KG1 (cell line): ENCODE results near the gene NKTR.

Source experiments
- DNase-seq: peaks from one replicate; lab custom pipeline; 2025; lab: John Stamatoyannopoulos, UW

NKTR gene

DNA sequence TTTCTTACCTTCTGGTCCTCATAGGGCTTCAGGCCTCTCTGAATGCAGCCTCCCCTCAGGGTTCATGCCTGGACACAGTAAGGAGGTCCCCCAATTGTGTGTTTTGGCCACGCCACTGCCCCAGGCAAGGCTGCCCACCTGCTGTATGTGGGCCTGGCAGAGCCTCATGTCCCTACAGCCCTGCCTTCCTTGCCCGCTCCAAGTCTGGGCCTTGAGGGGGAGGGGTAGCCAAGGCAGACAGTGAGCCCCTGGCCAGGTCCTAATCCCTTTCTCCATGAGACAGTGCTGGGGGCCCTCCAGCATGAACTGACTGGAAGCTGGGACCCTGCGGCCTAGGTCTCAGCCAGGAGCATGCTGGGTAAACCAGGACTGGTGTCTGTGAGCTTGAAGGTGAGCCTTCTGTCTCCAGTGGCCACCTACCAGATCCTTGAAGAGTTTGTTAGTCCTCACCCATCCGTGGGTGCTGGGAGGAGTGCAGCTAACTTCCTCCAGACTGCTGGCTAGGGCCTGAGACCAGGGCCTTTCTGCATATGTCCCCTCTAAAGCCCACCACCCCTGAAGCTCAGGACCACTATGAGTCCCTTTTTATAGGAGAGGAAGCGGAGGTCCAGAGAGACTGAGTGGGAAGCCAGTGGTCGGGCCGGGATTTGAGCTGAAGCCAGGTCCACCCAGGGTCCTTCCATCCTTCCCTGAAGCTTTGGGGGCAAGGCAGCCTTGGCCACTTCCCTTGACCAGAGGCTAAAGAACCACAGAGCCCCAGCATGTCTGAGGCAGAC lies 61.7 kb downstream of the NKTR start:
- DNase-seq: no peak

DNA sequence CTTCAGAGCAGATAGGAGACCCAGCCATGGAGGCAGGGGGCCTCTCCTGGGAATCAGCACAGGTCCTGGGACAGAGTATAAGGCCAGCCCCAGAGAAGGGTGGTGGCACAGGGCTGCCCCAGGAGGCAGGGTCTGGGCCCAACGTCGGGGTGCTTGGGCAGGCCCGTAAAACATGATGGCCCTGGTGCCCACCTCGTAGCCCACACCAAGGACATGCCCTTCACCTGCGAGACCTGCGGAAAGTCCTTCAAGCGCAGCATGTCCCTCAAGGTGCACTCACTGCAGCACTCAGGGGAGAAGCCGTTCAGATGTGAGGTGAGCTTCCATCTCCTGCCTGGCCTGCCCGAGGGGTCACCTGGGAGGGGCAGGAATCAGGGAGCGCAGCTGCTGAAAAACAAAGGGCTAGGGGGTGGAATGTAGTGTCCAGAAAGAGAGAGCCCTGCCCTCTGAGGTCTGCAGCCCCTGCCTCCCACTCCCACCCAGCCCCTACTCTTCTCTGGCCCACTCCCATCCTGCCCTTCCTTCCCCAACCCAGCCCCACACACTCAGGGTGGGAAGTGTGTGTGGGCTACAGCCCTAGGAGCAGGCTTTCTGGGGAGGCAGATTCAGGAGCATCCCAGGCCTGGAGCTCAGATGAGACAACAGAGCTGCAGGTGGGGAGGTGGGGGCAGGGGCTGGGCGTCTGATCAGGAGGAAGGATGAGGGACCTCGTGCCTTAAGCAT lies 62.5 kb downstream of the NKTR start:
- no peak for DNase-seq

DNA sequence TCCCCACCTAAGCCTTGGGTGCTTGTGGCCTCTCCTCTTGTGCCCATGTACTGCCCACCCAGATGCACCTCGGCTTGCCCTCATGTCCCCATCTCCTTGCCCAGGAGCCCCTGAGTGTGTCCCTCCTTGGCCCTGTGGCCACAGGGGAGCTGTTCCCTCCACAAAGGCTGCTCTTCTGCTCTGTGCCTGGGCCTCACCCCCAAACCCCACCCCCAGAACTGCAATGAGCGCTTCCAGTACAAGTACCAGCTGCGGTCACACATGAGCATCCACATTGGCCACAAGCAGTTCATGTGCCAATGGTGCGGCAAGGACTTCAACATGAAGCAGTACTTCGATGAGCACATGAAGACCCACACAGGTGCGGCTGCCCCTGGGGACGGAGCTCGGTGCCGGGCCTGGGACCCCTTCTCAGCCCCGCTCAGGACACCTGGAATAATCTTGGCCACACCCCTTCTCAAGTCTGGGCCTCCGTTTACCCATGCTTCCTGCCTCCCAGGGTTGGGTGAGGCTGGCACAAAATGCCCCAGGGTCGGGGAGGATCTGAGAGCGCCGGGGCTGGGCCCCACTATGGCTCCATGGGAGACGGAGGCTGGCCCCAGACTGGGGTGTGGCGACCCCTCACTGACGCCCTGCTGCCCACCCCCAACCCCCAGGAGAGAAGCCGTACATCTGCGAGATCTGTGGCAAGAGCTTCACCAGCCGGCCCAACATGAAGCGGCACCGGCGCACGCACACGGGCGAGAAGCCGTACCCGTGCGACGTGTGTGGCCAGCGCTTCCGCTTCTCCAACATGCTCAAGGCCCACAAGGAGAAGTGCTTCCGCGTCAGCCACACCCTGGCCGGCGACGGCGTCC lies 63.3 kb downstream of the NKTR start:
- DNase-seq: no peak

DNA sequence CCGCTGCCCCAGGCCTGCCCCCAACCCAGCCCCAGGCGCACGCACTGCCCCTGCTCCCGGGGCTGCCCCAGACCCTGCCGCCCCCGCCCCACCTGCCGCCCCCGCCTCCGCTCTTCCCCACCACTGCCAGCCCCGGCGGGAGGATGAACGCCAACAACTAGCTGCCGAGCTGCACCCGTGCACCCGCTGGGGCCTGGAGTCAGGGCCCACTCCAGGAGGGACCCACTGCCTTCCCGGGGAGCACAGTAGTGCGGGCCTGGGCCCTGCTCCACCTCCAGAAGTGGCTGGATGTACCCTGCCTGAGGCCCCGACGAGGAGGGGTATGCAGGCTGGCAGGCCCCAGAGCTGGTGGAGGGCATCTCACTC lies 63.9 kb downstream of the NKTR start:
- no peak for DNase-seq

DNA sequence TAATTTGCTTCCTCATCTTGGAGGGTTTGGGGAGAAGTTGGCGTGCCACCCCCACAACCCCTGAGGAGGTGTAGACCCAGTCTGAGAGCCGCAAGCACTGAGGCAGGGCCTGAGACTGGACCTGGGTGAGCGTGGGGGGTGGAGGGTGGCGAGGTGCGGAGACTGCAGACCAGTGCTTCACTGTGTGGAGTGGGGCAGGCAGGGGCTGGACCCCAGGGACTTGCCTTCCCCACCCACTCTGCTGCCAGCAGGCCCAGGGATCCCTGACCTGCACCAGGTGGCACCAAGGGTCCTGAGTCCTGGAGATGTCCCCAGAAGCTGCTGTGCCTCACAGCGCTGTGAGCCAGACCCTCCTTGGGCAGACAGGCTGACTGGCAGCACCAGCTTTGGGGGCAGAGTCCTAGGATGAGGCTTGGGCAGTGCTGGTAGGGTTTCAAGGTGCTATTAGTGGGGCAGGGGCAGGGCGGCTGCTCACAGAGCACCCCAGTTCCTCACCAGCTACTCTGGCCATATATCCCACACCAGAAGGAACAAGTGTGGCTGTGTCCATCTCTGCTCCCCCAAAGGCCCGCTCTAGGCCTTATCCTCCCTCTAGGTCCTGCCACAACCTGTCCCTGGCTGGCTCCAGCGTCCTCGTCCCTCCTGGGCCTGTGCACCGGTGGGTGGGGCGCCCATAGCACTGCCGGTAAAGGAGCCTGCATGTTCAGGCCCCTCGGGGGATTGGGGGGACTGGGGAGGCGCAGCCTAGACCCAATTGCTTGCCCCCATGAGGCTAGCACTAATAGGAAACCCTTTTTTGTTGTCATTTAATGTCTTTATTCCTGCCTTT lies 64.8 kb downstream of the NKTR start:
- no peak for DNase-seq

DNA sequence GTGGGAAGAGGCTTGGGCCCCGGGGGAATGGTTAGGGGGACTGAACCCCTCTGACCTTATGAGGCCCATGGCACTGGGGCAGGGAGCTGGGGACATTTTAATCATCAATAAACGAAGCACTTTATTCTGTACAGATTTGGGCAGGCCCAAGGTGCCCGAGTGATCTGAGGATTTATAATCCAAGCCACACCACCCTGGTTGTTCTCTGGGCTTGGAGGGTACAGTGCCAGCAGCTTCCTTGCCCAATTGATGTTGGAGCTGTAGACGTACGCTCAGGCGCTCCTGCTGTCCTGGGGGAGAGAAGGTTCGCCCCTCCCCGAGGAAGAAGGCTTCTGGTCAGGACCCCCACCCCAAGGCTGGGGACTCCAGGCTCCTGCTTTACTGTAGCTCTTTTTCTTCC lies 65.5 kb downstream of the NKTR start:
- no peak for DNase-seq

DNA sequence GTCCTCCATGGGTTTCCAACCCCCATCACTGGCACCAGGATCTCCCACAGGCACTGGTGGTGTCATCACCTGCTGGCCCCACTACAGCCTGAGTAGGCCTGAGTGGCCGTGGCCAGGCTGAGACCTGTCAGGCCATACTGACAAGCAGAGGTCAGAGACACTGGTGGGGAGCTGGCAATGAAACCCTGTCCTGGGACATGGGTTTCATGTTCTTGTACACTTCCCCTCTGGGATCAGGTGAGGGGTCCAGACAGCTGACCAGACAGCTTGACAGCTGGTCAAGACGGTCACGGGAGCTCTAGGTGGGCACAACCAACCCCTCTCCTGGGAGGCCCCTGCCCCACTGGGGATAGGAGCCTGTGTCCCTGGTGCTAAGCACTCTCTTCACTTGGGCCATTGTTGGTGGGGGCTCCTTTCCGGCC lies 66.1 kb downstream of the NKTR start:
- no peak for DNase-seq

DNA sequence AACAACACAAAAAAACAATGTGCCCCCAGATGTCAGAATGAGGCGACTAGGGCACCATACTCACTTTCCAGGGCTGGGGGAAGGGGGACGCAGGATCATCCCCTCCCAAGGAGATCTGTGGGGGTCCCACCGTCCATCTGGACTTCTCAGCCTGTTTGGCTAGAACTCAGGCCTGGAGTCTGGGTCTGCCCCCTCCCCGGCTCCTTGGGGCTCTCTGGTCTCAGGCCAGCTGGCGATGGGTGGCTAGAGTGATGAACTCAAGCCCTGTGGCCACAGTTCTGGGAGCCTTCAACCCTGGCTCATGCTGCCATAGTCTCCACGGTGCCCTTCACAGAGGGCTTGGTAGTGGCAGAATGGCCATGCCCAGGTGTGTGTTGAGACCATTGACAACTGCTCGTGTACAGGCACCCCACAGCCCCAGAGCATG lies 66.6 kb downstream of the NKTR start:
- no peak for DNase-seq

DNA sequence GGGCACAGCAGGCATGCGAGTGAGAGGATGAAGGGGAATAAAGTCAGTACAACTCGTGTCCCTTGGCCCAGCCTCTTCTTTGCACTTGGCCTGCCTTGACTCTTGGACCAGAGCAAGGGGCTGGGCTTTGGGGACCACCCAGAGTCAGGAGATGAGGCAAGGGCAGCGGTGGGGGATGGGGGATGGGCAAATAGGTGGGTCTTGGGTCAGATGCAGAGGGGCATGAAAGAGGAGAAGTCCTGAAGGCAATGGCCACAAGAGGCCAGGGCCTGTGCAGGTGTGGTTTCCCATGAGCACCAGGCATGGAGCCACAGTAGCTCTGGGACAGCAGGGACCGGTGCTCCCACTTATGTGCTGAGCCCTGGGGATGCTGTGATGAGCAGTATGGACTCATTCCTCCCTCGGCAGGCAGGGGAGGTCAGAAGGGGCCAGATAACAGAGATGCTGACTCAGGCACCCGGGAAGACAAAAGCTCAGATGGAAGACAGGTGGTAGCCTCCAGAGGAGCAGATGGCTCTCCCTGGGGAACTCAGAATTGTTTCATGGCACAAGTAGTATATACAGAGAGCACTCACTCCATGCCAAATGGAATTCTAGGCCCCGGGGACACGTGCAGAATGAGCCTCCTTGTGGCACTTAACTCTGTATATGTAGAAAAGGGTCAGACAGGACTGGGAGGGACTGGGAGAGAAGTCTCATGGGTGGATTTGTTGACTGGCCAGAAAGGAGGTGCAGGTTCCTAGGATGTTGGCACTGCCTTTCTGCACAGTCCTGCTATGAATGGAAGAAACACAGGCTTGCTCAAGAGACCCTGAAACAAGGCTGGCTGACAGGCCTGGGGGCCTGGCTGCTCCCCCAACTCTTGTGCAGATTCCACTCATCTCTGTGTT lies 67.3 kb downstream of the NKTR start:
- DNase-seq: no peak

DNA sequence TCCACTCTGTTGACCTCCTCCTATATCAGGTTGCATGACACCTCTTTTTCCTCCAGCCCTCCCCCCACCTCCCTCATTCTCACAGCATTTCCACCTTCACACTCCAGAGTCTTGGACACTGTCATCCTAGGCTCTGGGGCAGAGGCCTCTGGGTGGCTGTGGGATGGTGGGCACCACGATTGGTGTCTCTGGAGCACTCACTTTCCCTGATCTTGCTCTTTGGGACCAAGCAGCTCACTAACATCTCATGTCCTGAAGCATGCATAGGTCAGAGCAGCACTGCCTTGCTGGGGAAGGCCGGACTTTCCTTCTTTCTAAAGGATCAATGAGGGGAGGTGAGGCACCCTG lies 67.9 kb downstream of the NKTR start:
- no peak for DNase-seq

DNA sequence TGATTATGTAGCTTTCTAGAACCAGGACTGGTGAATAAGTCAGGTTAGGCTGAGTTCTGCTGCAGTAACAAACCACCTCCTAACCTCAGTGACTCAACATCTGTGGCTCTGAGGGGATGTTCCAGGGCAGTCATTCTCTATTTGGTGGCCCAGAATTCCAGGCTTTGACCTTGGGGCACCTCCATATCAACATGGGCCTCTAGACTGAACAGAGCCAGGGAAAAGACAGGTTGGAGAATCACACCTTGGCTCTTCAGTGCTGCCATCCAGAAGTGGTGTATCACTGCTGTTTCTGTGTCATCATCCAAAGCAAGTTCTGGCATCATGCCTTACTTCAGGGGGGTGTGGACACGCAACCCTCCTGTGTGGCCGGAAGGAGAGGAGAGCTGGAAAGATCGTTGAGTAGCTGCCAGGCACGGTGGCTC lies 68.3 kb downstream of the NKTR start:
- no peak for DNase-seq

DNA sequence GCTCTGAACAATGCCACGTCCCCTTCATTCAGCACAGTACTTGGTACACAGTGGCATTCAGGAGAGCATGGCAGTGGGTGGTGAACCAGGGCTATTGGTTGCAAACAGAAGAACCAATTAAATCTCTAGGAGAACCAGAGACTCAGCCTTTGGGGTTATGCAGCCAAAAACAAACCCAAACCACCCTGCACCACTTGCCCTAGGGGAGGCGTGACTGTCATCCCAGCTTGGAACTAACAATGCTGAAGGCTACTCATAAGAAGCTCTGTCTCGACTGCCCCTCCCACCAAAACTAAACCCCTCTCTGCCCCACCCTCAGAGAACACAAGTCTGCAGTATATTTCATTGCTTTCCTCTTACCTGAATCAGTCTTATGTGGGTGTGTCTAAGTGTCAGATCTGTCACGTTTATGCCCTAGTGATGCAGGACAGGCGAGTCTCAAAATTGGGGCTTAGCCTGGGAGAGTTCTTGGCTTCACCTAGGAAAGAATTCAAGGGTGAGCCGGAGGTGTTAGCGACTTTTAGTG lies 69.6 kb downstream of the NKTR start:
- DNase-seq: no peak

DNA sequence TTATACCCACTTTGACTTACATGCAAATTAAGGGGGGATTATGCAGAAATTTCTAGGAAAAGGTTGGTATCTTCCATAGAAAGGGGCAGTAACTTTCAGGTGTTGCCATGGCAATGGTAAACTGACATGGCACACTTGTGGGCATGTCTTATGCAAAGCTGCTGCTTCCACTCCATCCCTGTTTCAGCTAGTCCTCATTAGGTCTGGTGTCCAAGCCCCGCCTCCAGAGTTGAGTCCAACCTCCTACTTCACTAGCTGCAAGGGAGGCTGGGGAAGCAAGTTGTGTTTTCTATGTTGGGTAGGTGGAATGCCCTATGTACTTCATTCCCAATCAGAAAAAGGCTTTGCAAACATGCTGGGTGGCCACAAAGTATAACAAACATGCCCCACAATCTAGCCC lies 70.2 kb downstream of the NKTR start:
- no peak for DNase-seq

DNA sequence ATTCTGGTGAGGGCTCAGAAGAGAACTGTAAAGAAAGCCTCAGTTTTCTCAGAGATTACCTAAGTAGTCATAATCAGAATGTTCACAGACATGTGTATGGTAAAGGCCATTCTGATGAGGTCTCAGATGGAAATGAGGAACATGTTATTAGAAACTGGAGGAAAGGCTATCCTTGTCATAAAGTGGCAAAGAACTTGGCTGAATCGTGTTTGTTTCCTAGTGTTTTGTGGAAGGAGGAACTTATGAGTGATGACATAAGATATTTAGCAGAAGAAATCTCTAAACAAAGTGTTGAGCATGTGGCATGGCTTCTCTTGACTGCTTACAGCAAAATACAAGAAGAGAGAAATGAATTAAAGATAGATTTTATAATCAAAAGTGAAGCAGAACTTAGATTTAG lies 72.0 kb downstream of the NKTR start:
- no peak for DNase-seq

DNA sequence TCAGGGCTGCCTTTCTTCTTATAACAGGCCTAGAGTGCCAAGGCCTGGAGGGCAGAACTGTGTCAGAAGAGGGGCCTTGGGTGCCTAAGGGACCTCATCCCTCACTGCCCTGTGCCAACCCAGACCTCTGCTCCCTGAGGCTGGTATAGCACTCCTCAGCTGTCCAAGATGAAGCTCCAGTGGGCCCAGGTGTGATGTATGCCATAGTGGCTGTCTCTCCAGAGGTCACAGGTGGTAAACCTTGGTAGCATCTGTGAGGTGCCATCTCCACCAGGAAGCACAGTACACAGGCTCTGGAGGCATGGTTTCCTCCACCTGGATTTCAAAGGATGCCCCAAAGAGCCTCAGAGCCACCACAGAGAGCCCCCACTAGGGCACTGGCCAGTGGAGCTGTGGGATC lies 72.6 kb downstream of the NKTR start:
- no peak for DNase-seq

DNA sequence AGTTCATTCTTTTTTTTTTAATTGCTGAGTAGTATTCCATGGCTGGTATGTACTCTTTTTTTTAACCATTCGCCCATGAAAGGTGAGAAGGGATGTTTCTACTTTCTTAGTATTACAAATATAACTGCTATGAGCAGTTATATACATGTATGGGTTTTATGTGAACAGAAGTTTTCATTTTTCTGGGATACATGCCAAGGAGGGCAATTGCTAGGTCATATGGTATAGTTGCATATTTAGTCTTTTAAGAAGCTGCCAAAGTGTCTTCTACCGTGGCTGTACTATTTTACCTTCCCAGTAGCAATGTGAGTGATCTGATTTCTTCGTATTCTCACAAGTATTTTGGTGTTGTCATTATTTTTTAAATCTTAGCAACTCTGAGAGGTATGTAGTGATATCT lies 73.7 kb downstream of the NKTR start:
- no peak for DNase-seq

DNA sequence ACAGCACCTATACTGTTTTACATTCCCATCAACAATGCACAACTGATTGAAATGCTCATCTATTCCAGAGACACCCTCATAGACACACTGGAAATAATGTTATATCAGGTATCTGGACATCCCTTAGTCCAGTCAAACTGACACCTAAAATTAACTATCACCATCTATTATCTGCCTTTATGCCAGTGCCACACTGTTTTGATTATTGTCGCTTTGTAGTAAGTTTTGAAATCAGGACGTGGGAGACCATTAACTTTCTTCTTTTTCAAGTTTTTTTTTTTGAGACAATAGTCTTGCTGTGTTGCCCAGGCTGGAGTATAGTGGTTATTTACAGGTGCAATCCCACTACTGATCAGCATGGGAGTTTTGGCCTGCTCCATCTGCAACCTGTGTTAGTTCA lies 75.4 kb downstream of the NKTR start:
- no peak for DNase-seq

DNA sequence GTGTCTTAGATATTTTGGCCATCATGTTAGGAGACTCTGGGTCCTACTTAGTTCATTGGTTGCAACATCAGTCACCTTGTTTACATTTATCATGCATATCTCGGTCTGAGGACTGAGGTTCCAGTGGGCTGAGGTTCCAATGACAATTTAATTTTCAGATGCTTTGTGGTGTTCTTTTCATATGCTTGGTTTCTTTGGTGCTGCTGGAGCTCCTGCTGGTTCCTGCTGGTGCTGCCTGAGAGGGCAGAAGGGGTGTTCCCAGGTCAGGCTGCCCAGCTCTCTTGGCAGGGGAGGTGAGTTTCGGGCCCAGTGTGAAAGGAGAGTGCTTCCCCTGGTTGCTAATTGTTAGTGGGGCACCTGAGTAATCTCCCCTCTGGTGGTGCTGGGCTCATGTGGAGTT lies 78.0 kb downstream of the NKTR start:
- DNase-seq: no peak

DNA sequence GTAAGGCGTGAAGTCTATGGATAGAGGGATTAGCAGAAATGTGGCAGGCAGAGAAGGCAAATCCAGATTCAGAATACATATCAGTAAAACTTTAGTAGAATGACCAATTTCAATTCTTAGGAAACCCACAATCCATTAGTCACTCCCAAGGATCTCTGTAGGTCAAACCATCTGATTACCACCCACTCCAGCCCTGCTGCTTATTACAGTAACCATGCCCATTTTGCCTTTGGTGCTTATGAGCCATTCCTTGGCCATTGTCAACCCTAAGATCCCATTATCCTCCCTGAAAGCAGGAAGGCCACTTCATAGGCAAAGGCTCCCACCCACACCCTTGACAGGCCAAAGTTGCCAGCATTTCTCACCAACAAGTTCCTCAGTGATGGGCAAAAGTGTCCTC lies 79.8 kb downstream of the NKTR start:
- DNase-seq: no peak

DNA sequence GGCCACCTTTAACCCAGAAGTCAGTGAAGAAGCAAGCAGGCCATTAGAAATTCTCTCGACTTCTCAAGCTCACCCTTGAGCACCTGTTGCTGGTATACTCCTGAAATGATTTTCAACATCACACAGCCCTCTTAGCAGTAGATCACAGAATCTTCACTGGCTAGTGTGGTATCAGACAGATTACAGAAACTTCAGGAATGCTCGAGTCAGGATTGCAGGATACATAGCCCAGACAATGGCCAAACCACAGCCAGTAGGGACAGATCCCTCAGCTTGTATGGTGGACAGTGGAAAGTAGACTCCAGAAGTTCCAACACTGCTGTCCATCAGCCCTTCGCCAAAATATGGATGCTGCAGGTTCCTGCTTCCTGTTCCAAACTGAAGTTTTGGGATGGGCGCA lies 80.3 kb downstream of the NKTR start:
- no peak for DNase-seq
